HFFc6 (cell line): ENCODE data around the gene TTLL8. TPM values are rescaled to one million over a fixed set of nuclear protein-coding genes. Genes with fewer than 3 reads are reported as not detected.
A peak's percentile ranks its signal among the peaks of the same experiment; 100 is the strongest.
"Not testable (repeated sequence)": the region's sequence is repeated elsewhere in the genome, so short reads cannot be mapped to it uniquely, and the experiment has no call there.

Experiments used
- DNase-seq: peaks from one replicate; pipeline ENCODE4 v3.0.0-alpha.2; 2018
- H3K27ac Mint-ChIP-seq: 2 replicates; pipeline ENCODE4 v1.8.0; 2020; ENCODE audit warnings: mild to moderate bottlenecking, mixed read lengths
- H3K27me3 Mint-ChIP-seq: 2 replicates; pipeline ENCODE4 v1.8.0; 2021; ENCODE audit warnings: mild to moderate bottlenecking, moderate library complexity, mixed read lengths; ENCODE audit not compliant: insufficient read depth
- H3K36me3 Mint-ChIP-seq: 2 replicates; pipeline ENCODE4 v1.8.0; 2021; ENCODE audit warnings: low read depth, mixed read lengths
- H3K4me1 Mint-ChIP-seq: 2 replicates; pipeline ENCODE4 v1.8.0; 2020; ENCODE audit warnings: low read depth, mixed read lengths
- H3K4me3 Mint-ChIP-seq: 2 replicates; pipeline ENCODE4 v1.8.0; 2020; ENCODE audit warnings: mild to moderate bottlenecking, moderate library complexity, mixed read lengths
- H3K9me3 Mint-ChIP-seq: 2 replicates; pipeline ENCODE4 v1.8.0; 2020; ENCODE audit warnings: mild to moderate bottlenecking, mixed read lengths
- CTCF ChIP-seq: fragments of 200-600 bp; sonication (generic); IDR thresholded peaks from 2 replicates; pipeline ENCODE4 v1.5.0; 2021; ENCODE audit warnings: antibody characterized with exemption, mild to moderate bottlenecking
- total RNA-seq, 6 experiments: library from RNA; stranded (reverse); fragmentation: NEBNext Ultra II Directional; extraction: Animal tissue kit (Norgen Biotek cat#: 25700); gene quantifications; 2 replicates in 1 of 6; 3 replicates in 5 of 6; pipeline ENCODE4 v1.2.3, GENCODE V29; 2021

The TTLL8 gene
- total RNA-seq, 6 experiments from 2014 or later: not detected

- H3K4me3 Mint-ChIP-seq: no peak overlapping the region
- no peaks in the 10 kb centered on the region for H3K4me1 Mint-ChIP-seq
- H3K9me3 Mint-ChIP-seq: peaks cover 14% of the 10 kb centered on the region
- no peak for DNase-seq
- TF ChIP-seq CTCF: no peak
- H3K36me3 Mint-ChIP-seq: 0 out of 2 replicates have a peak, but pooled peaks cover 11% of the 10 kb centered on the region
- H3K27me3 Mint-ChIP-seq: peaks cover 11% of the 10 kb centered on the region
- no peak overlapping the region for H3K27ac Mint-ChIP-seq
Observed at GRCh38 chr22:49994361-49995040, 63.6 kb downstream of the TTLL8 start.

GRCh38 chr22:49993649-49994360 is 64.3 kb downstream of the TTLL8 start:
- H3K36me3 Mint-ChIP-seq: 0 out of 2 replicates have a peak, but pooled peaks cover 11% of the 10 kb centered on the region
- no peak for DNase-seq
- H3K4me1 Mint-ChIP-seq: no peaks in the 10 kb centered on the region
- no peak overlapping the region for H3K4me3 Mint-ChIP-seq
- H3K9me3 Mint-ChIP-seq: peaks cover 14% of the 10 kb centered on the region
- peak; percentile 22; the same call in 1 of the 2 replicates for TF ChIP-seq CTCF
- H3K27me3 Mint-ChIP-seq: peaks cover 10% of the 10 kb centered on the region
- H3K27ac Mint-ChIP-seq: no peak overlapping the region

- TF ChIP-seq CTCF: peak; percentile 81
- Mint-ChIP-seq H3K4me3 (no peak overlapping the region), H3K36me3 (0 out of 2 replicates have a peak, but pooled peaks cover 11% of the 10 kb centered on the region), H3K27ac (no peak overlapping the region), H3K27me3 (peaks cover 8% of the 10 kb centered on the region), H3K4me1 (no peaks in the 10 kb centered on the region), H3K9me3 (peaks cover 14% of the 10 kb centered on the region)
- peak; percentile 15 for DNase-seq
Observed at GRCh38 chr22:49992921-49993648, 65.0 kb downstream of the TTLL8 start.

GRCh38 chr22:49991907-49992533 is 66.1 kb downstream of the TTLL8 start:
- no peak for DNase-seq
- no peaks in the 10 kb centered on the region for H3K4me1 Mint-ChIP-seq
- TF ChIP-seq CTCF: no peak
- H3K27me3 Mint-ChIP-seq: peaks cover 14% of the 10 kb centered on the region
- H3K4me3 Mint-ChIP-seq: no peak overlapping the region
- no peak overlapping the region for H3K27ac Mint-ChIP-seq
- H3K9me3 Mint-ChIP-seq: peaks cover 14% of the 10 kb centered on the region
- H3K36me3 Mint-ChIP-seq: 0 out of 2 replicates have a peak, but pooled peaks cover 11% of the 10 kb centered on the region

GRCh38 chr22:49991167-49991566 is 66.9 kb downstream of the TTLL8 start:
- Mint-ChIP-seq H3K27ac (no peak overlapping the region), H3K36me3 (peaks cover 13% of the 10 kb centered on the region), H3K9me3 (peaks cover 22% of the 10 kb centered on the region), H3K27me3 (peaks cover 16% of the 10 kb centered on the region), H3K4me1 (no peaks in the 10 kb centered on the region), H3K4me3 (no peak overlapping the region)
- DNase-seq: no peak
- TF ChIP-seq CTCF: no peak

- Mint-ChIP-seq H3K9me3 (peaks cover 32% of the 10 kb centered on the region), H3K27me3 (peaks cover 20% of the 10 kb centered on the region), H3K36me3 (peaks cover 21% of the 10 kb centered on the region)
- not testable (repeated sequence) for H3K4me3 Mint-ChIP-seq, H3K27ac Mint-ChIP-seq, H3K4me1 Mint-ChIP-seq, DNase-seq
Observed at GRCh38 chr22:49989826-49990225, 68.3 kb downstream of the TTLL8 start.
